OCI-LY3 (cell line): ENCODE data around the gene ZHX3.

ENCODE experiments used
- H2AFZ ChIP-seq: fragments of 200-600, 300-600 bp; shearing (Covaris generic); 2 replicates; pipeline ENCODE4 v1.6.0; 2014; ENCODE audit warnings: antibody characterized with exemption, low read depth, low read length
- H3K27ac ChIP-seq: fragments of 200-600, 300-600 bp; sonication (generic); 2 replicates; pipeline ENCODE4 v1.5.1; 2014; ENCODE audit warnings: mild to moderate bottlenecking, low read length, moderate library complexity, mixed read lengths
- H3K27me3 ChIP-seq: fragments of 200-600, 300-600 bp; sonication (generic); 2 replicates; pipeline ENCODE4 v1.6.1; 2014; ENCODE audit warnings: low read depth, low read length, mixed read lengths
- H3K36me3 ChIP-seq: fragments of 200-600, 300-600 bp; sonication (generic); replicated peaks from 2 replicates; pipeline ENCODE3; 2014; ENCODE audit warnings: low read depth, low read length, mixed read lengths
- H3K4me1 ChIP-seq: fragments of 300-600, 200-600 bp; sonication (generic); 2 replicates; pipeline ENCODE4 v1.6.1; 2014; ENCODE audit warnings: low read length, mixed read lengths
- H3K4me2 ChIP-seq: fragments of 200-600, 300-600 bp; sonication (generic); 2 replicates; pipeline ENCODE4 v1.6.1; 2014; ENCODE audit warnings: low read length, mixed read lengths
- H3K4me3 ChIP-seq: fragments of 300-600, 200-600 bp; sonication (generic); 2 replicates; pipeline ENCODE4 v1.5.1; 2014; ENCODE audit warnings: antibody characterized with exemption, mild to moderate bottlenecking, low read length, moderate library complexity
- H3K79me2 ChIP-seq: fragments of 300-600, 200-600 bp; shearing (Covaris generic); 2 replicates; pipeline ENCODE4 v1.6.1; 2014; ENCODE audit warnings: mild to moderate bottlenecking, low read length, mixed read lengths
- H3K9ac ChIP-seq: fragments of 300-600, 200-600 bp; shearing (Covaris generic); 2 replicates; pipeline ENCODE4 v1.6.0; 2014; ENCODE audit warnings: mild to moderate bottlenecking, low read length, moderate library complexity
- H3K9me3 ChIP-seq: fragments of 200-600, 300-600 bp; shearing (Covaris generic); 2 replicates; pipeline ENCODE4 v1.6.1; 2014; ENCODE audit warnings: low read length, mixed read lengths; ENCODE audit not compliant: insufficient read depth
- H4K20me1 ChIP-seq: fragments of 200-600, 300-600 bp; sonication (generic); 2 replicates; pipeline ENCODE4 v1.6.1; 2016; ENCODE audit warnings: low read length, mixed read lengths; ENCODE audit not compliant: insufficient read depth
- CTCF ChIP-seq: fragments of 200-600, 300-600 bp; sonication (generic); IDR thresholded peaks from 2 replicates; pipeline ENCODE4 v1.5.1; 2014; ENCODE audit warnings: antibody characterized with exemption, low read length, low read depth
- EZH2phosphoT487 ChIP-seq: fragments of 200-600 bp; shearing (Covaris generic); IDR thresholded peaks from 2 replicates; pipeline ENCODE4 v1.6.1; 2018; ENCODE audit warnings: antibody characterized with exemption, mixed run types, low read depth

Gene ZHX3

GRCh38 chr20:41170386-41171105 is 147.0 kb downstream of the ZHX3 start:
- Histone ChIP-seq H3K9me3 (no peaks in the 10 kb centered on the region), H3K79me2 (no peaks in the 10 kb centered on the region), H3K9ac (no peak overlapping the region), H3K4me3 (no peak overlapping the region), H3K27me3 (no peaks in the 10 kb centered on the region), H4K20me1 (peaks cover 15% of the 10 kb centered on the region), H3K4me1 (no peaks in the 10 kb centered on the region), H3K4me2 (no peak overlapping the region), H3K27ac (no peak overlapping the region), H3K36me3 (peaks cover 77% of the 10 kb centered on the region), H2AFZ (no peak overlapping the region)
- TF ChIP-seq CTCF (no peak), EZH2phosphoT487 (no peak)

GRCh38 chr20:41169791-41170351 is 147.7 kb downstream of the ZHX3 start:
- TF ChIP-seq EZH2phosphoT487: no peak
- TF ChIP-seq CTCF: no peak
- Histone ChIP-seq H3K9ac (no peak overlapping the region), H3K36me3 (peaks cover 82% of the 10 kb centered on the region)

GRCh38 chr20:41169162-41169690 is 148.3 kb downstream of the ZHX3 start:
- Histone ChIP-seq H3K4me3 (no peak overlapping the region), H3K27me3 (no peaks in the 10 kb centered on the region), H4K20me1 (peaks cover 20% of the 10 kb centered on the region), H3K9me3 (no peaks in the 10 kb centered on the region), H3K79me2 (no peaks in the 10 kb centered on the region), H3K27ac (no peak overlapping the region), H3K4me2 (no peak overlapping the region), H3K4me1 (no peaks in the 10 kb centered on the region), H3K36me3 (peaks cover 82% of the 10 kb centered on the region), H3K9ac (no peak overlapping the region), H2AFZ (no peak overlapping the region)
- TF ChIP-seq CTCF (no peak), EZH2phosphoT487 (no peak)

More at GRCh38 chr20:41169791-41170351, 147.7 kb downstream of the ZHX3 start:
- no peak overlapping the region for H3K27ac ChIP-seq
- peaks cover 20% of the 10 kb centered on the region for H4K20me1 ChIP-seq
- H3K79me2 ChIP-seq: no peaks in the 10 kb centered on the region
- no peak overlapping the region for H3K4me2 ChIP-seq
- no peak overlapping the region for H3K4me3 ChIP-seq
- H3K4me1 ChIP-seq: no peaks in the 10 kb centered on the region
- H3K9me3 ChIP-seq: no peaks in the 10 kb centered on the region
- H3K27me3 ChIP-seq: no peaks in the 10 kb centered on the region
- H2AFZ ChIP-seq: no peak overlapping the region

GRCh38 chr20:41168281-41169161 is 149.0 kb downstream of the ZHX3 start:
- H3K4me1 ChIP-seq: no peaks in the 10 kb centered on the region
- H4K20me1 ChIP-seq: peaks cover 20% of the 10 kb centered on the region
- H3K27me3 ChIP-seq: no peaks in the 10 kb centered on the region
- no peaks in the 10 kb centered on the region for H3K79me2 ChIP-seq
- H3K9me3 ChIP-seq: no peaks in the 10 kb centered on the region
- H3K27ac ChIP-seq: no peak overlapping the region
- peaks cover 82% of the 10 kb centered on the region for H3K36me3 ChIP-seq
- no peak overlapping the region for H3K4me3 ChIP-seq
- no peak overlapping the region for H3K4me2 ChIP-seq
- no peak overlapping the region for H2AFZ ChIP-seq
- TF ChIP-seq CTCF (no peak), EZH2phosphoT487 (no peak)
- H3K9ac ChIP-seq: no peak overlapping the region
